K562 (cell line): ENCODE measurements around the gene RNF217. TPM values are rescaled to one million over a fixed set of nuclear protein-coding genes. Genes with fewer than 3 reads are reported as not detected.

Experiments
- ELF4 ChIP-seq: fragments of 450-650 bp; formaldehyde crosslinking; IDR thresholded peaks from 2 replicates; pipeline ENCODE4 v1.4.0; 2022; ENCODE audit warnings: missing genetic modification characterization
- FOSL1 ChIP-seq: fragments of 200-800 bp; sonication (Bioruptor generic); conservative IDR thresholded peaks from 2 replicates; pipeline ENCODE4 v1.6.1; 2016; ENCODE audit warnings: missing genetic modification characterization, missing compliant biosample characterization
- GATAD2A ChIP-seq: fragments of 450-650 bp; IDR thresholded peaks from 2 replicates; pipeline ENCODE4 v1.6.1; 2017
- ILF3 ChIP-seq: fragments of 450-650 bp; IDR thresholded peaks from 2 replicates; pipeline ENCODE4 v1.6.1; 2018; ENCODE audit warnings: antibody characterized with exemption, mild to moderate bottlenecking, moderate library complexity, borderline replicate concordance
- MAFG ChIP-seq: fragments of 450-650 bp; conservative IDR thresholded peaks from 2 replicates; pipeline ENCODE4 v1.6.1; 2016; ENCODE audit warnings: missing genetic modification characterization, missing compliant biosample characterization
- MLX ChIP-seq, 2 experiments: fragments of 450-650 bp in 1 of 2; sonication (generic) in 1 of 2; formaldehyde crosslinking; conservative IDR thresholded peaks; 2 replicates each; pipeline versions ENCODE4 v1.4.0 to v1.8.1; 2020 to 2022; ENCODE audit warnings: mild to moderate bottlenecking in 1 of 2, missing genetic modification reagents in 1 of 2
- MTA3 ChIP-seq: fragments of 450-650 bp; formaldehyde crosslinking; IDR thresholded peaks from 2 replicates; pipeline ENCODE4 v1.6.1; 2017; ENCODE audit warnings: mild to moderate bottlenecking, borderline replicate concordance
- MXI1 ChIP-seq: IDR thresholded peaks from 2 replicates; pipeline ENCODE4 v1.6.1; 2011; ENCODE audit warnings: low read depth, mild to moderate bottlenecking, improper control_type of control experiment, low read length
- MYNN ChIP-seq, 2 experiments: sonication (generic); formaldehyde crosslinking in 1 of 2; IDR thresholded peaks; 2 replicates each; pipeline versions ENCODE4 v1.5.0 to v1.6.1; 2016 to 2020; ENCODE audit warnings: antibody characterized with exemption in 1 of 2, missing genetic modification reagents in 1 of 2
- NR0B1 ChIP-seq: fragments of 450-650 bp; IDR thresholded peaks from one replicate; pipeline ENCODE4 v1.6.1; 2018; ENCODE audit warnings: mild to moderate bottlenecking, moderate library complexity; ENCODE audit not compliant: partially characterized antibody
- NR4A1 ChIP-seq, 2 experiments: fragments of 250-450 bp in 1 of 2; fragments of 450-650 bp in 1 of 2; sonication (Bioruptor Pico) in 1 of 2; IDR thresholded peaks; 2 replicates each; pipeline versions ENCODE4 v1.4.0 to v1.6.1; 2016 to 2020; ENCODE audit warnings: mild to moderate bottlenecking in 2 of 2, missing compliant biosample characterization in 1 of 2, missing genetic modification characterization in 1 of 2, moderate library complexity in 1 of 2
- RBM14 ChIP-seq: fragments of 200-400 bp; formaldehyde crosslinking; IDR thresholded peaks from 2 replicates; pipeline ENCODE4 v1.6.1; 2018; ENCODE audit warnings: low read depth, mild to moderate bottlenecking, low read length, moderate library complexity, borderline replicate concordance; ENCODE audit not compliant: insufficient read depth
- SETDB1 ChIP-seq: IDR thresholded peaks from one replicate; pipeline ENCODE4 v1.6.1; 2012; ENCODE audit warnings: low read length, control low read depth, inconsistent platforms
- TAF15 ChIP-seq: fragments of 200-400 bp; formaldehyde crosslinking; IDR thresholded peaks from 2 replicates; pipeline ENCODE4 v1.6.1; 2017; ENCODE audit warnings: mild to moderate bottlenecking, low read depth, low read length, moderate library complexity
- TEAD4 ChIP-seq, 2 experiments: sonication (generic) in 1 of 2; formaldehyde crosslinking in 1 of 2; IDR thresholded peaks; 2 replicates each; pipeline versions ENCODE4 v1.6.1 to v1.8.0; 2012 to 2022; ENCODE audit warnings: borderline replicate concordance in 1 of 2, inconsistent platforms in 1 of 2, low read length in 1 of 2, mild to moderate bottlenecking in 1 of 2, missing genetic modification reagents in 1 of 2
- USF1 ChIP-seq: sonication (generic); formaldehyde crosslinking; IDR thresholded peaks from 2 replicates; pipeline ENCODE4 v1.9.0; 2022; ENCODE audit warnings: mild to moderate bottlenecking, missing genetic modification reagents
- ZFP1 ChIP-seq: fragments of 450-650 bp; formaldehyde crosslinking; IDR thresholded peaks from 2 replicates; pipeline ENCODE4 v1.4.0; 2020; ENCODE audit warnings: mild to moderate bottlenecking, mixed read lengths
- ZNF311 ChIP-seq: fragments of 250-450 bp; sonication (Bioruptor Pico); IDR thresholded peaks from 2 replicates; pipeline ENCODE4 v1.4.0; 2020; ENCODE audit warnings: mild to moderate bottlenecking, moderate library complexity
- ZNF780A ChIP-seq: fragments of 250-450 bp; sonication (Bioruptor Pico); IDR thresholded peaks from 2 replicates; pipeline ENCODE4 v1.5.0; 2021; ENCODE audit warnings: mild to moderate bottlenecking
- polyA plus RNA-seq, 8 experiments: library from polyadenylated mRNA; depleted of rRNA in 4 of 8; stranded (reverse) in 5 of 8; unstranded in 3 of 8; fragments of >200 nt; fragmentation: Nextera tagmentation in 2 of 8; fragmentation: Illumina TruSeq in 1 of 8; extraction: Ambion mirVana in 2 of 8; extraction: Trizol in 1 of 8; gene quantifications; 2 replicates each; pipeline versions ENCODE4 v1.2.1 to v1.2.3, GENCODE V29; 2011 to 2014; ENCODE audit warnings: inconsistent platforms in 1 of 8, missing spikeins in 1 of 8
- total RNA-seq, 7 experiments: library from RNA; depleted of rRNA in 6 of 7; stranded (reverse); fragments of >200 nt in 6 of 7; fragmentation: Illumina TruSeq in 2 of 7; extraction: Trizol in 2 of 7; gene quantifications; 2 replicates each; pipeline versions ENCODE4 v1.2.1 to v1.2.3, GENCODE V29; 2011 to 2021; ENCODE audit warnings: low replicate concordance in 1 of 7
- TF ChIP-seq, protein P1 (sequence below): sonication (generic); formaldehyde crosslinking; IDR thresholded peaks from 2 replicates; pipeline ENCODE4 v1.8.0; 2022; ENCODE audit warnings: mild to moderate bottlenecking, low read depth, missing genetic modification reagents
- TF ChIP-seq, protein P2 (sequence below), 3 experiments: IDR thresholded peaks in 2 of 3; conservative IDR thresholded peaks in 1 of 3; 2 replicates each; pipeline ENCODE4 v1.5.1; 2011 to 2012; ENCODE audit warnings: low read length in 3 of 3, mild to moderate bottlenecking in 3 of 3, control low read depth in 2 of 3, improper control_type of control experiment in 1 of 3, inconsistent platforms in 1 of 3, low read depth in 1 of 3, mixed read lengths in 1 of 3, moderate library complexity in 1 of 3; ENCODE audit not compliant: insufficient read depth in 2 of 3

Gene RNF217
- total and polyA plus RNA-seq, 9 of the 15 experiments (the other 6 are each of a cell fraction or from before 2014, with no cell fraction given) = 2.9 to 25.6 (median 12.0) TPM

GRCh38 chr6:124984668-124985338 is 22.6 kb downstream of the RNF217 start (continued):
- TF ChIP-seq ZNF780A (CRISPR knock-in tag) (no peak), SETDB1 (no peak), MYNN (IDR thresholded peaks at IDR 0.05) (no peak), MYNN (CRISPR knock-in tag; IDR thresholded peaks at IDR 0.05) (no peak), MTA3 (no peak), ILF3 (no peak), MXI1 (no peak), ZFP1 (no peak), FOSL1 (tag) (no peak), RBM14 (no peak), ELF4 (CRISPR knock-in tag) (no peak), NR4A1 (CRISPR knock-in tag; IDR thresholded peaks at IDR 0.05) (no peak), NR4A1 (tag; IDR thresholded peaks at IDR 0.05) (no peak), NR0B1 (no peak), TAF15 (no peak), GATAD2A (no peak), MAFG (peak; percentile 86), USF1 (no peak), TEAD4 (IDR thresholded peaks at IDR 0.05; ENCODE audit: low read length) (no peak), TEAD4 (CRISPR knock-in tag; IDR thresholded peaks at IDR 0.05; ENCODE audit: borderline replicate concordance) (no peak), ZNF311 (CRISPR knock-in tag) (no peak), MLX (CRISPR knock-in tag; conservative IDR thresholded peaks at IDR 0.05) (no peak)
- TF ChIP-seq, protein P1, sequence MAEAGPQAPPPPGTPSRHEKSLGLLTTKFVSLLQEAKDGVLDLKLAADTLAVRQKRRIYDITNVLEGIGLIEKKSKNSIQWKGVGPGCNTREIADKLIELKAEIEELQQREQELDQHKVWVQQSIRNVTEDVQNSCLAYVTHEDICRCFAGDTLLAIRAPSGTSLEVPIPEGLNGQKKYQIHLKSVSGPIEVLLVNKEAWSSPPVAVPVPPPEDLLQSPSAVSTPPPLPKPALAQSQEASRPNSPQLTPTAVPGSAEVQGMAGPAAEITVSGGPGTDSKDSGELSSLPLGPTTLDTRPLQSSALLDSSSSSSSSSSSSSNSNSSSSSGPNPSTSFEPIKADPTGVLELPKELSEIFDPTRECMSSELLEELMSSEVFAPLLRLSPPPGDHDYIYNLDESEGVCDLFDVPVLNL (CRISPR knock-in tag) = no peak
- TF ChIP-seq, protein P2, sequence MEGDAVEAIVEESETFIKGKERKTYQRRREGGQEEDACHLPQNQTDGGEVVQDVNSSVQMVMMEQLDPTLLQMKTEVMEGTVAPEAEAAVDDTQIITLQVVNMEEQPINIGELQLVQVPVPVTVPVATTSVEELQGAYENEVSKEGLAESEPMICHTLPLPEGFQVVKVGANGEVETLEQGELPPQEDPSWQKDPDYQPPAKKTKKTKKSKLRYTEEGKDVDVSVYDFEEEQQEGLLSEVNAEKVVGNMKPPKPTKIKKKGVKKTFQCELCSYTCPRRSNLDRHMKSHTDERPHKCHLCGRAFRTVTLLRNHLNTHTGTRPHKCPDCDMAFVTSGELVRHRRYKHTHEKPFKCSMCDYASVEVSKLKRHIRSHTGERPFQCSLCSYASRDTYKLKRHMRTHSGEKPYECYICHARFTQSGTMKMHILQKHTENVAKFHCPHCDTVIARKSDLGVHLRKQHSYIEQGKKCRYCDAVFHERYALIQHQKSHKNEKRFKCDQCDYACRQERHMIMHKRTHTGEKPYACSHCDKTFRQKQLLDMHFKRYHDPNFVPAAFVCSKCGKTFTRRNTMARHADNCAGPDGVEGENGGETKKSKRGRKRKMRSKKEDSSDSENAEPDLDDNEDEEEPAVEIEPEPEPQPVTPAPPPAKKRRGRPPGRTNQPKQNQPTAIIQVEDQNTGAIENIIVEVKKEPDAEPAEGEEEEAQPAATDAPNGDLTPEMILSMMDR (IDR thresholded peaks at IDR 0.05 in 2 of 3, conservative IDR thresholded peaks at IDR 0.05 in 1 of 3; ENCODE audit: insufficient read depth in 2 of 3, low read depth in 1 of 3, low read length in 3 of 3) = no peak
